Ishikawa (cell line): ENCODE measurements around the gene MDC1.

ENCODE experiments used
- CEBPB ChIP-seq: IDR thresholded peaks from 2 replicates; pipeline ENCODE4 v1.6.1; 2012
- CREB1 ChIP-seq: IDR thresholded peaks from 2 replicates; pipeline ENCODE4 v1.6.1; 2012; ENCODE audit warnings: low read depth
- EGR1 ChIP-seq: IDR thresholded peaks from 2 replicates; pipeline ENCODE4 v1.6.1; 2012
- EP300 ChIP-seq: IDR thresholded peaks from 2 replicates; pipeline ENCODE4 v1.6.1; 2012; ENCODE audit warnings: borderline replicate concordance
- FOXM1 ChIP-seq: IDR thresholded peaks from 2 replicates; pipeline ENCODE4 v1.6.1; 2012; ENCODE audit warnings: low read depth, borderline replicate concordance
- MAX ChIP-seq: IDR thresholded peaks from 2 replicates; pipeline ENCODE4 v1.6.1; 2012
- NFIC ChIP-seq: IDR thresholded peaks from 2 replicates; pipeline ENCODE4 v1.6.1; 2012
- RAD21 ChIP-seq: IDR thresholded peaks from 2 replicates; pipeline ENCODE4 v1.6.1; 2012; ENCODE audit warnings: low read depth
- REST ChIP-seq: IDR thresholded peaks from 2 replicates; pipeline ENCODE4 v1.6.1; 2012; ENCODE audit warnings: low read depth, mild to moderate bottlenecking
- TAF1 ChIP-seq: IDR thresholded peaks from 2 replicates; pipeline ENCODE4 v1.6.1; 2012; ENCODE audit warnings: low read depth, mild to moderate bottlenecking
- TCF12 ChIP-seq: IDR thresholded peaks from 2 replicates; pipeline ENCODE4 v1.6.1; 2012; ENCODE audit warnings: low read depth
- TEAD4 ChIP-seq: IDR thresholded peaks from 2 replicates; pipeline ENCODE4 v1.6.1; 2012
- USF1 ChIP-seq: IDR thresholded peaks from 2 replicates; pipeline ENCODE4 v1.6.1; 2012
- YY1 ChIP-seq: IDR thresholded peaks from 2 replicates; pipeline ENCODE4 v1.6.1; 2012; ENCODE audit warnings: low read depth
- ZBTB7A ChIP-seq: IDR thresholded peaks from 2 replicates; pipeline ENCODE4 v1.6.1; 2012; ENCODE audit warnings: low read depth

The MDC1 gene

GRCh38 chr6:30703821-30704220 lies 13.3 kb downstream of the MDC1 start:
- no peak for TF ChIP-seq FOXM1
- no peak for TF ChIP-seq EGR1
- TF ChIP-seq TEAD4 = no peak
- TF ChIP-seq MAX = no peak
- no peak for TF ChIP-seq TCF12
- TF ChIP-seq YY1 = no peak

GRCh38 chr6:30703011-30703410 lies 14.1 kb downstream of the MDC1 start:
- no peak for TF ChIP-seq USF1
- no peak for TF ChIP-seq EP300
- no peak for TF ChIP-seq TEAD4
- TF ChIP-seq YY1 = no peak
- TF ChIP-seq NFIC = no peak
- no peak for TF ChIP-seq TCF12
- TF ChIP-seq MAX = no peak
- no peak for TF ChIP-seq CEBPB
- no peak for TF ChIP-seq RAD21
- no peak for TF ChIP-seq CREB1
- no peak for TF ChIP-seq TAF1
- no peak for TF ChIP-seq FOXM1
- no peak for TF ChIP-seq EGR1
- TF ChIP-seq REST = no peak
- TF ChIP-seq ZBTB7A = no peak

GRCh38 chr6:30700340-30700739 lies 16.7 kb downstream of the MDC1 start:
- TF ChIP-seq REST = no peak
- no peak for TF ChIP-seq NFIC
- TF ChIP-seq EP300 = no peak
- TF ChIP-seq FOXM1 = no peak
- TF ChIP-seq TCF12 = no peak

- TF ChIP-seq TAF1 (no peak), YY1 (no peak)
Measured at GRCh38 chr6:30696432-30696831, 20.6 kb downstream of the MDC1 start.

- no peak for TF ChIP-seq TEAD4
- TF ChIP-seq YY1 = no peak
- no peak for TF ChIP-seq EP300
- TF ChIP-seq MAX = no peak
- no peak for TF ChIP-seq NFIC
- no peak for TF ChIP-seq TAF1
- no peak for TF ChIP-seq USF1
- no peak for TF ChIP-seq ZBTB7A
- TF ChIP-seq TCF12 = no peak
- TF ChIP-seq CREB1 = no peak
- TF ChIP-seq CEBPB = no peak
- no peak for TF ChIP-seq FOXM1
- TF ChIP-seq REST = no peak
- no peak for TF ChIP-seq EGR1
- no peak for TF ChIP-seq RAD21
Measured at GRCh38 chr6:30691208-30691847, 25.8 kb downstream of the MDC1 start.
